Measurements from ENCODE around the gene TNS4.
A peak's percentile ranks its signal among the peaks of the same experiment; 100 is the strongest.

Gene TNS4

GRCh38 chr17:40456396-40456951 is 44.9 kb downstream of the TNS4 start:
- Mint-ChIP-seq H3K36me3 (ENCODE audit: low read depth) (no peaks in the 10 kb centered on the region), H3K4me3 (no peak overlapping the region), H3K27me3 (no peaks in the 10 kb centered on the region), H3K9me3 (no peaks in the 10 kb centered on the region), H3K4me1 (ENCODE audit: low read depth) (peaks cover 13% of the 10 kb centered on the region), H3K27ac (no peak overlapping the region)

GRCh38 chr17:40454613-40454995 is 46.8 kb downstream of the TNS4 start:
- no peaks in the 10 kb centered on the region for H3K9me3 Mint-ChIP-seq
- no peak overlapping the region for H3K27ac Mint-ChIP-seq
- peaks cover 13% of the 10 kb centered on the region for H3K4me1 Mint-ChIP-seq (ENCODE audit: low read depth)
- no peaks in the 10 kb centered on the region for H3K27me3 Mint-ChIP-seq
- no peak overlapping the region for H3K4me3 Mint-ChIP-seq
- no peaks in the 10 kb centered on the region for H3K36me3 Mint-ChIP-seq (ENCODE audit: low read depth)

- H3K9me3 Mint-ChIP-seq, result no peaks in the 10 kb centered on the region
- no peak overlapping the region for H3K27ac Mint-ChIP-seq
- no peak overlapping the region for H3K4me3 Mint-ChIP-seq
- H3K27me3 Mint-ChIP-seq, result peaks cover under 1% of the 10 kb centered on the region
- peaks cover 13% of the 10 kb centered on the region for H3K4me1 Mint-ChIP-seq (ENCODE audit: low read depth)
- H3K36me3 Mint-ChIP-seq (ENCODE audit: low read depth), result no peaks in the 10 kb centered on the region
These were observed 47.4 kb downstream of the TNS4 start for GRCh38 chr17:40453881-40454612.

GRCh38 chr17:40452921-40453378 is 48.5 kb downstream of the TNS4 start:
- no peaks in the 10 kb centered on the region for H3K36me3 Mint-ChIP-seq (ENCODE audit: low read depth)
- no peaks in the 10 kb centered on the region for H3K9me3 Mint-ChIP-seq
- no peak overlapping the region for H3K27ac Mint-ChIP-seq
- H3K4me3 Mint-ChIP-seq, result no peak overlapping the region
- peaks cover 19% of the 10 kb centered on the region for H3K4me1 Mint-ChIP-seq (ENCODE audit: low read depth)
- peaks cover 7% of the 10 kb centered on the region for H3K27me3 Mint-ChIP-seq

GRCh38 chr17:40452216-40452787 is 49.1 kb downstream of the TNS4 start:
- H3K27me3 Mint-ChIP-seq, result peaks cover 10% of the 10 kb centered on the region
- H3K27ac Mint-ChIP-seq, result peak overlapping the region; percentile 37
- no peaks in the 10 kb centered on the region for H3K9me3 Mint-ChIP-seq
- H3K36me3 Mint-ChIP-seq (ENCODE audit: low read depth), result no peaks in the 10 kb centered on the region
- H3K4me3 Mint-ChIP-seq, result no peak overlapping the region
- H3K4me1 Mint-ChIP-seq (ENCODE audit: low read depth), result peaks cover 24% of the 10 kb centered on the region

GRCh38 chr17:40451420-40451819 is 50.0 kb downstream of the TNS4 start:
- peaks cover 10% of the 10 kb centered on the region for H3K27me3 Mint-ChIP-seq
- H3K4me3 Mint-ChIP-seq, result no peak overlapping the region
- H3K9me3 Mint-ChIP-seq, result no peaks in the 10 kb centered on the region
- H3K27ac Mint-ChIP-seq, result no peak overlapping the region
- peaks cover 24% of the 10 kb centered on the region for H3K4me1 Mint-ChIP-seq (ENCODE audit: low read depth)
- no peaks in the 10 kb centered on the region for H3K36me3 Mint-ChIP-seq (ENCODE audit: low read depth)

- no peaks in the 10 kb centered on the region for H3K9me3 Mint-ChIP-seq
- H3K27me3 Mint-ChIP-seq, result peaks cover 10% of the 10 kb centered on the region
- H3K4me3 Mint-ChIP-seq, result no peak overlapping the region
- peaks cover 29% of the 10 kb centered on the region for H3K4me1 Mint-ChIP-seq (ENCODE audit: low read depth)
- no peak overlapping the region for H3K27ac Mint-ChIP-seq
- no peaks in the 10 kb centered on the region for H3K36me3 Mint-ChIP-seq (ENCODE audit: low read depth)
These were observed 51.2 kb downstream of the TNS4 start for GRCh38 chr17:40450175-40450574.

GRCh38 chr17:40448639-40449261 is 52.7 kb downstream of the TNS4 start:
- H3K36me3 Mint-ChIP-seq (ENCODE audit: low read depth), result no peaks in the 10 kb centered on the region
- H3K27me3 Mint-ChIP-seq, result peaks cover 10% of the 10 kb centered on the region
- H3K4me3 Mint-ChIP-seq, result no peak overlapping the region
- H3K27ac Mint-ChIP-seq, result no peak overlapping the region
- peaks cover 44% of the 10 kb centered on the region for H3K4me1 Mint-ChIP-seq (ENCODE audit: low read depth)
- H3K9me3 Mint-ChIP-seq, result no peaks in the 10 kb centered on the region

GRCh38 chr17:40448213-40448638 is 53.2 kb downstream of the TNS4 start:
- Mint-ChIP-seq H3K9me3 (no peaks in the 10 kb centered on the region), H3K4me3 (no peak overlapping the region), H3K27ac (no peak overlapping the region), H3K4me1 (ENCODE audit: low read depth) (peaks cover 44% of the 10 kb centered on the region), H3K27me3 (peaks cover 10% of the 10 kb centered on the region), H3K36me3 (ENCODE audit: low read depth) (no peaks in the 10 kb centered on the region)

- no peak overlapping the region for H3K4me3 Mint-ChIP-seq
- no peaks in the 10 kb centered on the region for H3K36me3 Mint-ChIP-seq (ENCODE audit: low read depth)
- no peak overlapping the region for H3K27ac Mint-ChIP-seq
- peaks cover 10% of the 10 kb centered on the region for H3K27me3 Mint-ChIP-seq
- H3K9me3 Mint-ChIP-seq, result no peaks in the 10 kb centered on the region
- peaks cover 41% of the 10 kb centered on the region for H3K4me1 Mint-ChIP-seq (ENCODE audit: low read depth)
These were observed 53.6 kb downstream of the TNS4 start for GRCh38 chr17:40447806-40448205.

- H3K4me1 Mint-ChIP-seq (ENCODE audit: low read depth), result peaks cover 40% of the 10 kb centered on the region
- no peak overlapping the region for H3K27ac Mint-ChIP-seq
- no peak overlapping the region for H3K4me3 Mint-ChIP-seq
- no peaks in the 10 kb centered on the region for H3K36me3 Mint-ChIP-seq (ENCODE audit: low read depth)
- no peaks in the 10 kb centered on the region for H3K9me3 Mint-ChIP-seq
- H3K27me3 Mint-ChIP-seq, result peaks cover 14% of the 10 kb centered on the region
These were observed 54.2 kb downstream of the TNS4 start for GRCh38 chr17:40447148-40447644.

- Mint-ChIP-seq H3K36me3 (ENCODE audit: low read depth) (no peaks in the 10 kb centered on the region), H3K9me3 (no peaks in the 10 kb centered on the region), H3K4me3 (no peak overlapping the region), H3K4me1 (ENCODE audit: low read depth) (peaks cover 36% of the 10 kb centered on the region), H3K27me3 (peaks cover 14% of the 10 kb centered on the region), H3K27ac (no peak overlapping the region)
These were observed 55.5 kb downstream of the TNS4 start for GRCh38 chr17:40445751-40446468.

- peaks cover 14% of the 10 kb centered on the region for H3K27me3 Mint-ChIP-seq
- H3K4me3 Mint-ChIP-seq, result peak overlapping the region; percentile 81
- H3K36me3 Mint-ChIP-seq (ENCODE audit: low read depth), result no peaks in the 10 kb centered on the region
- H3K4me1 Mint-ChIP-seq (ENCODE audit: low read depth), result peaks cover 36% of the 10 kb centered on the region
- H3K9me3 Mint-ChIP-seq, result no peaks in the 10 kb centered on the region
- peak overlapping the region; percentile 92 for H3K27ac Mint-ChIP-seq
These were observed 57.2 kb downstream of the TNS4 start for GRCh38 chr17:40443988-40444899.

Measured in stimulated activated naive CD8-positive, alpha-beta T cell treated with anti-CD3 and anti-CD28 coated beads, Interleukin-15, Interleukin-2, amounts not matched to agents 100 ng/mL and 50 ng/mL, for 24 hours (primary cell).